ENCODE measurements around the gene MALSU1.

DNA sequence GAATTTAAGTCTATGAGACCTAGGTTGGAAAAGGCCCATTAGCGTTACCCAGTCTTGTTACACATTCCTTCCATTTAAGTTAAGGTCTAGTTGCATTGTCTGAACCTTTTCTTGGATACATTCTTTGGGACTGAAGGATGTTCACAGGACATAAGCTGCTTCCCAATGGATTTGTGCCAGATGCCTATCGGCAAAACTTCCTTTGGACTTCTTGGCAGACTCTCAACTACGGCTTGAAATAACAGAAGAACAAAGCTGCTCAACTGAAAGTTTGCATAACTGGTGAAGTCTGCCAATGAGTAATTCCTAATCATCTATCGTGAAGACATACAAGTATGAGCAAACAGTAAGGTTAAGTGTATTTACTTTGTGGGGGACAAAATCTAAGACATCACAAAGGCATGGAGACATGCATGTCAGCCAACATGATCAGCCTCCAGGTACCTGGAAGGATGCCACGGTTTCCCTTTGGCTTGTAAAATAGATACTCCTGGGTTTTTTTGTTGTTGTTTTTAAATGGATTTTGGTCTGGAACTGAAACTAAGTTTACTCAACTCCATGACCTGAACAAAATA is 35.4 kb downstream of the MALSU1 start:
- TF ChIP-seq POLR2A (IDR thresholded peaks at IDR 0.05), result no peak
- TF ChIP-seq, protein P1, sequence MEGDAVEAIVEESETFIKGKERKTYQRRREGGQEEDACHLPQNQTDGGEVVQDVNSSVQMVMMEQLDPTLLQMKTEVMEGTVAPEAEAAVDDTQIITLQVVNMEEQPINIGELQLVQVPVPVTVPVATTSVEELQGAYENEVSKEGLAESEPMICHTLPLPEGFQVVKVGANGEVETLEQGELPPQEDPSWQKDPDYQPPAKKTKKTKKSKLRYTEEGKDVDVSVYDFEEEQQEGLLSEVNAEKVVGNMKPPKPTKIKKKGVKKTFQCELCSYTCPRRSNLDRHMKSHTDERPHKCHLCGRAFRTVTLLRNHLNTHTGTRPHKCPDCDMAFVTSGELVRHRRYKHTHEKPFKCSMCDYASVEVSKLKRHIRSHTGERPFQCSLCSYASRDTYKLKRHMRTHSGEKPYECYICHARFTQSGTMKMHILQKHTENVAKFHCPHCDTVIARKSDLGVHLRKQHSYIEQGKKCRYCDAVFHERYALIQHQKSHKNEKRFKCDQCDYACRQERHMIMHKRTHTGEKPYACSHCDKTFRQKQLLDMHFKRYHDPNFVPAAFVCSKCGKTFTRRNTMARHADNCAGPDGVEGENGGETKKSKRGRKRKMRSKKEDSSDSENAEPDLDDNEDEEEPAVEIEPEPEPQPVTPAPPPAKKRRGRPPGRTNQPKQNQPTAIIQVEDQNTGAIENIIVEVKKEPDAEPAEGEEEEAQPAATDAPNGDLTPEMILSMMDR (IDR thresholded peaks at IDR 0.05), result no peak
